Right renal pelvis (tissue), 4 donors: Measurements from ENCODE around the gene BEND3. TPM values are rescaled to one million over a fixed set of nuclear protein-coding genes. Genes with fewer than 3 reads are reported as not detected.
"Not testable (repeated sequence)": the region's sequence is repeated elsewhere in the genome, so short reads cannot be mapped to it uniquely, and the experiment has no call there.

Experiments used
- DNase-seq, 4 donors: peaks; one replicate each; pipeline ENCODE4 v3.0.0-alpha.2; 2013; ENCODE audit warnings: low read depth in 4 of 4, low spot score in 3 of 4, missing footprints in 1 of 4
- polyA plus RNA-seq, 4 donors: library from polyadenylated mRNA; unstranded; fragments of 120-200 nt; gene quantifications; one replicate each; pipeline ENCODE4 v1.2.1, GENCODE V29; 2013; ENCODE audit not compliant: insufficient read length in 4 of 4

The BEND3 gene
- polyA plus RNA-seq, 4 donors: 8.6 to 10.3 (median 9.5) TPM

DNA sequence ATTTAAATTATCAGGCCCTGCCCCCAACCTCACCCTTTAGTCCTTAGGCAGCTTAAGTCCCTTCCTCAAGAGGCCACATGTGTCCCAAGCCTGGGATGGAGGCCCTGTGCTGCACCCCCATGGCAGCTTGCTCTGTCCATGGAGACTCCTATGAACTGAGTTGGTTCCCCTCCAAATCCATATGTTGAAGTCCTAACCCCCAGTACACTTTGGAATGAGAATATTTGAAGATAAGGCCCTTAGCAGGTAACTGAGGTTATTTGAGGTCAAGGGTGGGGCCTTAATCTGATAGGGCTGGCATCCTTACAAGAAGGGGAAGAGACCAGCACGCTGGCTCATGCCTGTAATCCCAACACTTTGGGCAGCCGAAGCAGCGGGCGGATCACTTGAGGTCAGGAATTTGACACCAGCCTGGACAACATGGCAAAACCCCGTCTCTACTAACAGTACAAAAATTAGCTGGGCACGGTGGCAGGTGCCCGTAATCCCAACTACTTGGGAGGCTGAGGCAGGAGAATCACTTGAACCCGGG is 6.7 kb upstream of the BEND3 start:
- no peak for DNase-seq

DNA sequence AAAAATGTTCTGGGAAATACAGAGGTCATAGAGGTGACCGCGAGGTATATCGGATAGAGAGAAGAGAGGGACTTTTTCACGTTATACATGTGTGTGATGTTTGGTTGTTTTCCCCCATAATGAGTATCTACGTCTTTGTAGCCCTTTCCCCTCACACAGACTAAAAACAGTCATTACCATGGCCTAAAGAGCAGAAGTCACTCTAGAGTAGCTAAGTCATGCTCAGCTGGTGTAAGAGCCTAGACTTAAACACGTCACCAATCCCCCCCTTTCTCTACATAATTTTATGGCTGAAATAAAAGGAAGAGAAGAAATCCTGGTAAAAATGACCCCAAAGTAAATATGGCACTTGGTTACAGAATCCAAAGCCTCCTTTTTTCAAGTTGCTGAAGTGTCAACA is 6.0 kb upstream of the BEND3 start:
- DNase-seq: no peak

DNA sequence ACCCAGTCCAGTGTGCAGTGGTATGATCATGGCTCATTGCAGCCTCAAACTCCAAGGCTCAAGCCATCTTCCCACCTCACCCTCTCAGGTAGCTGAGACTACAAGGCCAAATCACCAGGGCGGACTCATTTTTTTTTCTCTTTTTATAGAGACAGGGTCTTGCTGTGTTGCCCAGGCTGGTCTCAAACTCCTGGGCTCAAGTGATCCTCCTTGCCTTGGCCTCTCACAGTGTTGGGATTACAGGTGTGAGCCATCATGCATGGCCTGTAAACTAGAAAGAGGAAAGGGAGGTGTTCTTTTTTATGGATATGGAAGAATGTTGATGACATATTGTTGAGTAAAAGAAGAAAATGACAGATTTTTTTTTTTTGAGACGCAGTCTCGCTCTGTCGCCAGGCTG is 5.1 kb upstream of the BEND3 start:
- DNase-seq: no peak

DNA sequence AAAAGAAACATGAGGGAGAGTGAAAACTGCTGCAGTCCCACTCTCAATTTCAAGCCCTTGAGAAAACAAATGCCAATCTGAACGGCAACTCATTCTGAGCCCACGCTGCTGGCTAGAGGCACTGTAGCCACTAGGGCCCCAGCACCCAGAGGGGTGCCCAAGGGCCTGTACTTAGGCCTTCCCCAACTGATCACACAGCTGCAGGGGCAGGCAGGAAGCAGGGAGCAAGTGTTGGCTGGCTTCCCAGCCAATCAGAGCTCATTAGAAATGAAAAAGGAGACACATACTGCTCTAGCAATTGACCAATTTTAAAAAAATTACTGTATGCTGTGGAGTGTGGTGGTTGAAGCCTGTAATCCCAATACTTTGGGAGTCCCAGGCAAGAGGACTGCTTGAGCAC is 3.7 kb upstream of the BEND3 start:
- no peak for DNase-seq

DNA sequence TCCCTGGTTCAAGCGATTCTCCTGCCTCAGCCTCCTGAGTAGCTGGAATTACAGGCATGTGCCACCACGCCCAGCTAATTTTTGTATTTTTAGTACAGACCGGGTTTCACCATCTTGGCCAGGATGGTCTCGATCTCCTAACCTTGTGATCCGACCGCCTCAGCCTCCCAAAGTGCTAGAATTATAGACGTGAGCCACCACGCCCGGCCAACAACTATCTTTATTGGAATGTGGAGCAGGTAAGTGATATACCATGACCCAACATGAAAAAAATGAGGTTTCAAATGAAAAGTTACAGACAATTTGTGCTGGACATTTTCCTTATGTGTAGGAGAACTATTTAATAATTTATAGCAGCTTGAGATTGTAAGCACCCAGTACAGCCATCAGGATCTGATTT is 3.2 kb upstream of the BEND3 start:
- not testable (repeated sequence) for DNase-seq

DNA sequence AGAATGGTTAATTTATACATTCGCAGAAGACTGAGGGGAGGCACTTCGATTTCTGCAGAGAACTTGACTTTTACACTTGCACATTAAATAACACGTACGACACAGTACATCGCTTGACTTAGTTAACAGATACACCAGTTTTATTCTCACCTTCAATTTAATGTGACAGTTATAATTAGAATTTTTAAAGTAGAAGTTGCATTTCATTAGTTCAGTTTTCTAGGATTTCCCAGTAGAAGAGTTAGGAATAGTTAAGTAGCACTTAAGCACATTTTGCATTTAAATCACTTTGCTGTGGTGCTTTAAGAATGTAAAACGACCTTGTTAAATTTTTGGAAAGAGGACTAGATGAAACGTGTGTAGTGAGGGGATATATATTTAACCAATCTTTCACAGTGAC is 1.6 kb upstream of the BEND3 start:
- no peak for DNase-seq

DNA sequence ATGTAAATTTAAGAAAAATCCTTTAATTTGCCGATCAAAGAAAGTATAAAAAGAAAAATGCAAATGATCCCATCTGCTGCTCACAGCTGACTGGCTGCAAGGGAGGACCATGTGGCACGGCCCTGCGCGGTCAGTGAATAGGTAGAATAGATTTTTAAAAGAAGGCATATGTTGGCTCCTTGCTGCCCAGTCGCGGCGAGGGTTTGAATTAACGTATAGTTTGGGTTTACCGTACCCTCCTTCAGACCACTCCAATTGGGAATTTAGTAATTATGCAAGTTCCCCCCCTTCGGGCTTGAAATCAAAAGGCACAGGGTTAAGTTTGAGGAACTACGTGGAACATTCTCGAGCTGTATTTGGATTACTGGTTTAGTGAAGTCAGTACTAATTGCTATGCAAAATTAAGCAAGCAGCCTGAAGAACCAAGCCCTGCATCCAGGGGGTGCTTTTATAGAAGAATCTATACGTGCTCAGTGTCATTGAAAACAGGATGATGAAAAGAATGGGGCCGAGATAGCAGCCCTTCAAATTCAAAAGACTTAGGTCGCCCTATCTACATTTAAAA is 1.1 kb upstream of the BEND3 start:
- DNase-seq: peak in 2 of 4 donors; percentile 18 to 31

DNA sequence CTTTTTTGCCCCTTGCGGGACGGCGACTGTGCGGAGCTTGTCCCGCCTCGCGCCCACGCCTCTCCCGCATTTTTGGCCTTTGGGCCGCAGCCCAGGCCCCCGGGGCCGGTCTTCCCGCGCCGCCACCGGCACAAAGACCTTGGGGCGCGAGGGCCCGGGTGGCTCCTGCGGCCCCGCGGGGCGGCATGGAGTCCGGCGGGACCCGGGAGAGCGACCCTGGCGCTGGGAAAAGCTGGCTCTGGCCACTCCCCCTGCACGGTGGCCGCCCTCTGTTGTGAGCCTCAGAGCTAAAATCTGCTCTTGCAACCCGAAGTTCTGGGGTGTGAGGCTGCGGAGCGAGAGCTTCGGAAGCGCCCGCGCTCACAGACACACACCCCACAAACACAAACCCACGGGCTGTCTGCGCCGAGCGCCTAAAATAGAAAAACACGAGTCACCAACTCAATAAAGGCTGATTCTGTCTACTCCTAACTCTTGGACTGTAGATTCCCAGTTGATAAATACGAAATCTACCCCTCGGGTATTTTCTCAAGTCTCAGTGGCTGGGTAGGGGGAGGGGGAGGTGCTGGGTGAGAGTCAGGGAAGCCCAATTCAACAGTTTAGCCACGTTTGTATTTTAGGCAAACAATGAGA is 496 bp upstream of the BEND3 start:
- peak in 2 of 4 donors; percentile 44 to 54 for DNase-seq

DNA sequence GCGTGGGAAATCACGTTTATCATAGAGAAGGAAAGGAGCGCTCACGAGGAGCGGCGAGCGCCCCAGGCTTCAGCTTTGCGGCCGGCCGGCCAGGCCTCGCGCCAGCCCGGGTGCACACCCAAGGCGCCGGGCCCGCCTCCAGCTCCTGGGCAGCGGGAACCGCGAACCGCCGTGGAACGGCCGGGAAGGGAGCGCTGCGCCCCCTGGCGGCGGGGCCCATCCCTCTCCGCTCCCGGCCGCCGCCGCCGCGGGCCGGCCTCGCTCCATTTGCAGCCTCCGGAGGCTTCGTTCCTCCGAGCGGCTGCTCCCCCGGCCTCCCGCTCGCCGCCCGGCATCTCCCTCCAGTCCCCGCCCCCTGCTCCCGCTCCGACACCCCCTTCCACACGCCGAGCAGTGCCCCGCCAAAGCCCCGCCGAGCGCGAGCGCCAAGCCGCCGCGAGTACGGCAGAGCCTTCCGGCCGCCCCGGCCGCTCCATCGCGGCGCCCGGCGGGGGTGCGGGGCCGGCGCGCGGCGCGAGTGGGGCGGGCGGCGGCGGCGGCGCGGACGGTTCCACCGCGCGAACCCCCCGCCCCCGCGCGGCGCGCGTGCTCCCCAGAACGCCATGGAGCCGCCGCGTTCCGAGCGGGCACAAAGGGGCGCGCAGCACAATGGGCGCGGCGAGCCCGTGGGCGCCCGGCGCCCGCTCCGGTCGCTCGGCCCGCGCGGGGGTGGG is 946 bp downstream of the BEND3 start:
- peak; percentile 75 to 77 (median 76) for DNase-seq

DNA sequence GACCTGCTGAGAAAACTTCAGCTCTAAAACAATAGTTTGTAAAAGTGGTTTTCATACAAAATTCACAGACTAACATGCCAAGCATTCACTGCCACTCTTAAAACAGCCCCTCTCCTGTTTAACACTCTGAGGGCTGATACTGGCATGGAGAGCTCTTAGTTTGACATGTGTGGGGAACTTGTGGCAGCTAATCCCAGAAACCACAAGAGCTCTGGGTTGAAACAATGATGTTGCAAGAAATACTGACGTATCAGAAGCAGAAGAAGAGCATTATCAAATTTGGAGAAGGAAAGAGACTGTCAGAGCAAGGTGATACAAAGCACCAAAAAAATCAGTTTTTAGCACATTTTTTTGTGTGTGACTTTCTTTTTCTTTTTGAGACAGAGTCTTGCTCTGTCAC is 5.1 kb downstream of the BEND3 start:
- DNase-seq: no peak

DNA sequence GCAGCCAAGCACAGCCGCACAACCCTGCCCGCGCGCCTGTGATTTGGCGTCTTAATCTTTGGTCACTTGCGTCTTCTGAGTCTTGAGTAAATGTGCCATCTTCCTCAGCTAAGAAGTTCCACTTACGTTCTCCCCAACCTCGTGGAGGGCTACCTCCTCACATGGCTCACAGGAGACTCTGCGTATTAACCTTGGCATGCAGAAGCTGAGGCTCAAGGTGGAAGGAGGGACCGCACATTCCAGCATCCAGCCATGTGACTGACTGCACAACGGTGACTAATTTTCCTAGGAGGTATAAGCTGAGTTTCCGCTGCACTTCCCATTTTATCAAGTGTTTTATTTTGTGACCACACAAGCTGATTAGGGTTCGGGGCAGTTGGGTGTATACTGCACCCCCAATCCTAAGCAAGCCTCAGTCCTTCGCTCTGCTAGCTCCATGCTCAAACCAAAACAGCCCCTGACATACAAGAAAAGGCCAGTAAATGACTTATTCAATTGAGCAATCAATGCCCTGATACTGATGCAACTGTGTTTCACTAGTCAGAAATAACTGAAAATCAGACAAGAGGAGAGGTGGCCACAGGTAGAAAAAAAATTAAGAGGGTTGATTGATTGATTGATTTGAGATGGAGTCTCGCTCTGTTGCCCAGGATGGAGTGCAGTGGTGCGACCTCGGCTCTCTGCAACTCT is 7.0 kb downstream of the BEND3 start:
- DNase-seq: no peak

DNA sequence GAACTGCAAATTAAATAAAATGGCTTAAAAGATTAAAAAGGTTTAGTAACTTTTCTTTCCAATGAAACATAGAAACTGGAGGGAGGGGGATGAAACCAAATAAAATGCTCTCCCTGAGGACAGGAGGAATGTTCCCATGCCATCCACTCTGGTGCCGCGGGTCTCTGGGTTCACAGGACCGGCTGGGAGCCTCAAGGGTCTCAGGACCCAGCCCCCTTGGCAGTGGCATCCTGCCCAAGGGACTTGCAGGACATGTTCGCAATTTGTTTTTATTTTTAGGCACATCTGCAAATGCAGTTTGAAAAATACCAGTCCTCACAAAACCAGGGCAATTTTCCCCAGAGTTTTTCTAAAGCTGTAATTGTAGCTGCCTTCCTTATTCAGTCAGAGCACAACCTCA is 7.5 kb downstream of the BEND3 start:
- DNase-seq: no peak

DNA sequence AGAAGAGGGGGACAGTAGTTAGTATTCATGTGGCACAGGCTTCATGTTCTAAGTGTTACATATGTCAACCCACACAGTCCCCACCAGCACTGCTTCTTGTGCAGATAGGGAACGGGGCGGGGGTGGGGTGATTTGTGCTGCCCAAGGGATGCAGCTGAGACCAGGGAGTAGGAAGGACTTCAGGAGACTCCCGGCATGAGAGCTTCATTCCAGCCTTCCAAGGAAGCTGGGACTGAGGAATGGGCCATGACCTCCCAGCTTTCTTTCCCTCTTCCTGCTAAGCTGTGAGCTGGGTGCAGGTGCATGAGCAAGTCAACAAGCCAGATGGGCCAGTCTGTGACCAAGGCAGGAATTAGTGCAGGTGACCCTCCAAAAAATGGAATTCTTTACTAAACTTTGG is 9.2 kb downstream of the BEND3 start:
- no peak for DNase-seq

DNA sequence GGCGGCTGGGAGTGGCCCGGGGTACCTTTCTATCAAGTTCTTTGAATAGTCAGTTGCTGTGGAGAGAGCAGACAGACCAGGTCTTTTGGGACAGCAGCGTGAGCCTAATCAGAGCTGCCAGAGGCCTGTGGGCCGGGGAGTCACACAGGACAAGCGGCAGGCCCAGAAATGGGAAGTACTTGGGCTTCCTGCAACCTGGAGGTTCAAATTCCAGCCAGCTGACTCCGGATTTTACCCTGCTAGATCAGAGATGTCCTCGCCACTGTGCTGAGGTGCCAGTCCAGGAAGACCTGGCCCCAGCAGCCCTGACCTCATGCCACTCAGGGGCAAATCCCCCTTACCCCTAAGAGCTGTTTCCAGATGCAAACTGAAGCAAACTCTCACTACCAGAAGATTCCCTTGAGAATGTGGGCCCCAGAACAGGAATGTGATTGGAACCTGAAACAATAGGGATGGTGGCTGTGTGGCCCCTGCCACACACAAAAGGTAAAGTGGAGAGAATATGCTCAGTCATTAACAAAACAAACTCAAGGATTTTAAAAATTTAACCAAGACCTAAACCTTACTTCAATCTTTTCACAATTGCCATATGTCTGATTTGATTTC is 9.7 kb downstream of the BEND3 start:
- no peak for DNase-seq

DNA sequence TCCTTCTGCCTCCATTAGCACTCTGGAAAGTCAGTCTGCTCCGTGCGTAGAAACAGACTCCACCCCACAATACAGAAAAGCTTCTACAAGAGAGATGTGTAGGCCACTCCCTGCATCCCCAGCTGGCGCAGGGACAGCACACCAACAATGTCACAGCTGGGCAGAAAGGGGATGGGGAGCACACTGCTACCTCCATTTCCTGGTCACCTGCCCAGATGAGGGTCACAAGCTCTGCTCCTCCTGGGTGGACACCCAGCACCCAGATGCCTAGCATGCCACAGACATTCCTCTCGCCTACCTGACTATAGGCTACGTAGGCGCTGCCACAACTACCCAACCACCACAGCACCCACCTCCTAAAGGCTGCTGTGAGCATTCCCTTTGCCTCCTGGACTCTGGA is 12.2 kb downstream of the BEND3 start:
- DNase-seq: no peak

DNA sequence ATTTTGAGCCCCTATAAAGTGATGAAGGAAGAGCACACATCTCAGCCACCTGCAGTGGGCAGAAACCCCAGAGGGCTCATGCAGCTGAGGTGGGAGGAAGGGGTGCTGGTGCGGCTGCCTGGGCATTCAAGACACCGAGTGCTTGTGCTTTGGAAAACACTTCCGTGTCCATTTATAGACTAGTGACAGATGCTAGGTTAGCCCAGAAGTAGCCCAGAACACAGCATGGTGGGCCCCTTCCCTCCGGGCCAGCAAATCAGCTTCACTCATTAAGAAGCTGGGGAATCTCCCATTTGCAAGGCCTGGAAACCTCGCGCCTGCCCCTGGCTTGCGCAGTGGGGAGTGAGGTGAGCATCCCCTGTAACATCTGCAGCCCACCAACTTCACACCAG is 12.9 kb downstream of the BEND3 start:
- no peak for DNase-seq

DNA sequence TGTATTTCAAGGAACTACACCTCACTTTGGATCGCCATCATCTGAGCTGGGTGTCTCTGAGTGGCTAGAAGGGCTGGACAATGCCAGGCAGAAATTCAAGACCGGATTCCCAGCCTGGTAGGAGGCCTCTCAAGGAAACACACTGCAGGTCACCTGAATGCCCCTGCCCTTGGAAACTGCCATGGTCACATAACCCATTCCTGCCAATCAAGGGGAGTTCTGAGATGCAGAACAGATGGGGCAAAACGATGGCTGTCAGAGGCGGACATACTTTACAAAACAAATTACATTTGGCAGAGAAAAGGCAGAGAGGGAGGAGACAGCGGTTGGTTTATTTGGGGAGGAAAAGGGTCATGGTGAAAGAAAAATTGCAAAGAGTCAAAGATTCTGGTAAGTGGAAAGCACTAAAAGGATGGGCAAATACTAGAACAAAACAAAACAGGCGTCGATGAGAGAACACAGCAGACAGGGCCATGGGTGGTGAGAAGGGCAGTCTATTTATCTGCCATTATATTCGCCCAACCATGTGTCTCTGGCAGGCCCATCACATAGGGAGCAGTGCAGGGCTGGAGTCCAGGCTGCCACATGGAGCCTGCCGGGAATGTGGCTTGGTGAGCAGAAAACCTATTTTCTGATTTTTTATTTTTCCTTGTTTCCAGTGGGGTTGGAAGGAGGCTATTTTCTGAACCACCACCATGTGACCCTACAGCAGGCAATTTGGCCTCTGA is 13.5 kb downstream of the BEND3 start:
- DNase-seq: no peak

DNA sequence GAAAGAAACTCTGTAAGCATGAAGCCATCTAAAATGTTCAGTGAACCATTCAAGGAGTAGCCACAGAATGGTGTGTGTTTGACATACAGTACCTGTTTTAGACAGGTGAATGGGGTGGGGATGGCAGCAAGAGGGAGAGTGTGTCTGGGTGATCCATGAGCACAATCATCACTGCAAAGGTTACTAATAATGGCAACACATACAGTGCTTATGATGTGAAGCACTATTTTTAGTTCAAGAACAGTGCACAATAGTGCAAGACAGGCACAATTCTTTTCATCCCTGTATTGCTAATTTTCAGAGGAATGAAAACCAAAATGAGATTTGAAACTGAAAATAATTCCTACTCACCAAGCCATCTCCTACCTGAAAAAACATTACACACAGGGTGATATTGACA is 14.1 kb downstream of the BEND3 start:
- no peak for DNase-seq

DNA sequence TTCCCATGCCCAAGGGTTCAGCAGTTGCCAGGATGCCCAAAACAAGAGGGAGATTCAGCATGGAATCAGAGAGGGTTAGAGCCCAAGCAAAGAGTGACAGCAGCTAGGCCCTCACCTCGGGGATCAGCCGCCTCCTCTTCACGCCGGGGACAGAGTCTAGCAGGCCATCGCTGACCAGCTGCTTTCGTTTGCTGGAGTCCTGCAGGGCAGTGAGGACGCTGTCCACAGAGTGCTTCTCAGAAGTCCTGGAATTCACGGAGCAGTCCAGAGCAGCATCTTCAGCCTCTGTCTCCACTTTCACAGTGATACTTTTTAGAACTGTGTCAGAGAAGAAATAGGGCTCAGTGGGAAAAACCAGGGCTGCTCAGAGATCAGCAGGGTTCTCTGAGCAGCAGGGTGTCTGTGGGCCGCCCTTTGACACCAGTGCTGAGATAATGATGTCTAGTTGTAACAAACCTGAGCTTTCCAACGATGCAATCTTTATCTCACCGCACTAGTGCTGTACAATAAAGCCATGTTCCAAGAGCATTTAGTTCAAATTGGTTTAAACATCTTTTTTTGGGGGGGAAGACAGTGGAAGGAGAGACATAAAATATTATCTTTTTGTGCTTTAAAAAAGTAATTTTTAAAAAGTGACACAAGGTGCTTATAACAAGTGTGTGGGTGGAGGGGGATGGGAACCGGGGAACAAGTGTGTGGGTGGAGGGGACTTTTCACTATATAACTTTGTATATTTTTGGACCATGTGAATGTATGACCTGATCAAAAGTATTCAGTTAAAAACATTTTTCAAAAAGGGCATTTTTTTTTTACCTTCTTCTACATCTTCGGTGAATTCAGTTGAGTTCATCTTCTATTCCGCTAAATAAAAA is 16.6 kb downstream of the BEND3 start:
- no peak for DNase-seq
